ENCODE results near the gene HCN3.
A peak's percentile ranks its signal among the peaks of the same experiment; 100 is the strongest.
"Not testable (repeated sequence)": the region's sequence is repeated elsewhere in the genome, so short reads cannot be mapped to it uniquely, and the experiment has no call there.

The HCN3 gene

GRCh38 chr1:155309423-155310021 is 32.3 kb downstream of the HCN3 start:
- DNase-seq (ENCODE audit: low read depth in 3 of 3), result no peak

DNA sequence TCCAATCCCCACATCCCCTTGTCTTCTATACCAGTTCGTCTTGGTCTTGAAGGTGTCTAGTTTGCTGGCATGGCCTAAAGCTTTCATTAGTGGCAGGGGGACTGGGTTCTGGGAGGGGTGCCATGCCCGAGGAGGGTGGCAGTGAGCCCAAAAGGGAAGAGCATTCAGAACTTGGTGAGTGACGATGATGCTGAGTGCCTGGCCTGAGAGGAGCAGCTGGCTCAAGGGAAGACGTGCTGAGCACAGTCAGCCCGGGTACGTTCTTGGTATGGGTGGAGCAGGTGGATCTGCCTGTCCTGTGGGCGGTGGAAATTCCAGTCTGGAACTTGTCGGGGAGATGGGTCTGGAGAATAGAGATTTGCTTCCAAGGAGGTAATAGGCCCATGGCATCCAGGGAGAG is 36.0 kb downstream of the HCN3 start:
- DNase-seq (ENCODE audit: low read depth in 3 of 3), result no peak

DNA sequence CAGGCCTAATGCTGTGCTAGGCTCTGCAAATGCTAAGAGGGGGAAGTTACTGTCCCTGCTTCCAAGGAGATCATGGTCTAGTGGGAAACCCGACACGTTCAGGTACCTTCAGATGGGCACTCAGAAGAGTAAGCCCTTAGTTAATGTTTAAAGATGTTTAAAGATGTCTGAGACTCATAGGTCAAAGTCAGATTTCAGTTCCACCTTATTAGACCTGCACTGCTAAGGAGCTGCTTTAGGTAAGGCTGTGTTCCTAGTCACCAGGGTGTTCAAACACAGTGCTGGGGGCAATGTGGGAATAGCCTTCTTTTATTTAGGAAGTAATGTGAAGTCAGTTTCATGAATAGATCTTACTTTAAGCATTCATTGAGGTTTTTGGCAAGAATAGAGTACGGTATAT is 39.7 kb downstream of the HCN3 start:
- no peak for DNase-seq (ENCODE audit: low read depth in 3 of 3)

DNA sequence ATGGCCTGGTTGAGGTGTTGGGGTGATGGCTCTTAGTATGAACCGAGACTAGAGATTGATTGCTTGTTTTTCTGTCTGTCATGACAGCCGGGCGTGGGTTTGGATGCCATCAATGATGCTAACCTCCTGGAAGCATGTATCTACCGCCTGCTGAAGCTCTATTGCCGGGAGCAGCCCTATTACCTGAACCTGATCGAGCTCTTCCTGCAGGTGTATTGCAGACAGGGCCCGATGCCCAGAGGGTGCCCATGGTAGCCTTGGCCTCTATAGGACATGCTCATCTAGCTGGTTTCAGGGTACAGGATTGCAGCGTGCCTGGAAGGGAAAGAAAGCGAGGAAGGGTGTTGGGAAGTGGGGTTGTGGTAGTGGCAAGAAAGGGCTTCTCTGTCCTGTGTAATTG is 40.8 kb downstream of the HCN3 start:
- no peak for DNase-seq (ENCODE audit: low read depth in 3 of 3)

DNA sequence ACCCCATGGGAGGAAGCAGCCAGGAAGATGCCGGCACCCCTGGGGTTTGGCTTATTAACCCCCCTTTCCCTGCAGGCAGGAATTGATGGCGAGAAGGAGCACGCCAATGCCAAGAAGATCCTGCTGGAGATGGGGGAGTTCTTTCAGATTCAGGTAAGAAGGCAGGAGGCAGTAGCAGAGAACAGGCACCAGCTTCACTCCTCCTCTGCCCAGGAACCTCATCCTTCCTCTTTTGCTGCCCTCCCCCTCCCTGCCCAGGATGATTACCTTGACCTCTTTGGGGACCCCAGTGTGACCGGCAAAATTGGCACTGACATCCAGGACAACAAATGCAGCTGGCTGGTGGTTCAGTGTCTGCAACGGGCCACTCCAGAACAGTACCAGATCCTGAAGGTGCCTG is 42.3 kb downstream of the HCN3 start:
- no peak for DNase-seq (ENCODE audit: low read depth in 3 of 3)

- DNase-seq (ENCODE audit: low read depth in 3 of 3), result no peak
These were observed 43.0 kb downstream of the HCN3 start for GRCh38 chr1:155320252-155320651.

DNA sequence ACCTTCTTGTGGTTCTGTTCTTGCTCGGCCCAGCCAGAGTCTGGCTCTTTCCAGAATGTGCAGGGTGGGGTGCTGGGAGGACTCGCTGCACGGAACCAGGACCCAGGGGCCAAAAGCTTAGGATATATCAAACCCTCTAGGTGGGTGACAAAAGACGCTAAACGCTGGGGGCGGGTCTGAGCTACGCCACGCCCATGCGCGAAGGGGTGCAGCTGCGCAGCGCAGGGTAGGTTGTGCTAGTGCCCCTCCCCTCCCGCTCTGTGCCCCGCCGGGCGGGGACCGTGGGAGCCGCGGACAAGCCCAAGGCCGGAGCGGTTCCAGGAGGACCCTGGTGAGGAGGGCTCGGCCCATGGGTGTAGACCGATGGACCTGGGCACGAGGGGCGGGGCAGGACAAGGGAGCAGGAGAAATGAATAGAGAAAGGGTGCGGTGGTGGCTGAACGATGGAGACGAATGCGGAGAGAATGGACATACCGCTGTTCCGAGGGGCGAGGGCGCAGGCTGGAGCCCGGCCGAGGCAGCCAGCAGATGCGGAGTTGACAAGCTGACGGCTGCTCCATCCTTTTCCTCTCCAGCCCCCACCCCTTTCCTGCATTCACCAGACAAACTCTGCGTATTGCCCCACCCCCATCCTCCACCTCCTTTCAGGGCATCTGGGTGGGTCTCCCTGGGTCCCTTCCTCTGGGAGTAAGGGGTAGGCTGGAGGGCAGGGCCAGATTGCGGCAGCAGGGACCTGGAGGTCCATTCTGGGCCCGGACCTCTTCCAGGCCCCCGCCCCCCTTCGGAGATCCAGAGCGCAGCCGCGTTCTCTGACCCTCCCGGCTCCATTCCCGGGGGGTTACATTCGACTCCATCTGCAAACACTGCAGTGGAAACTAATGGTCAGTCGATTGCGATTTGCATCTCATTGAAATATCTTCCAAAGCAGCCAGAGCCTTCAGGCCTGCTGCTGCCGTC is 43.7 kb downstream of the HCN3 start, which contains the start of gene RUSC1:
Gene RUSC1, plus strand, starts transcription at position 234 of the 957 bp plus-strand sequence. CDS start 880 bp downstream, outside the sequence.
- DNase-seq (ENCODE audit: low read depth in 3 of 3), result peak in 2 of 3 donors; percentile 54 to 69

DNA sequence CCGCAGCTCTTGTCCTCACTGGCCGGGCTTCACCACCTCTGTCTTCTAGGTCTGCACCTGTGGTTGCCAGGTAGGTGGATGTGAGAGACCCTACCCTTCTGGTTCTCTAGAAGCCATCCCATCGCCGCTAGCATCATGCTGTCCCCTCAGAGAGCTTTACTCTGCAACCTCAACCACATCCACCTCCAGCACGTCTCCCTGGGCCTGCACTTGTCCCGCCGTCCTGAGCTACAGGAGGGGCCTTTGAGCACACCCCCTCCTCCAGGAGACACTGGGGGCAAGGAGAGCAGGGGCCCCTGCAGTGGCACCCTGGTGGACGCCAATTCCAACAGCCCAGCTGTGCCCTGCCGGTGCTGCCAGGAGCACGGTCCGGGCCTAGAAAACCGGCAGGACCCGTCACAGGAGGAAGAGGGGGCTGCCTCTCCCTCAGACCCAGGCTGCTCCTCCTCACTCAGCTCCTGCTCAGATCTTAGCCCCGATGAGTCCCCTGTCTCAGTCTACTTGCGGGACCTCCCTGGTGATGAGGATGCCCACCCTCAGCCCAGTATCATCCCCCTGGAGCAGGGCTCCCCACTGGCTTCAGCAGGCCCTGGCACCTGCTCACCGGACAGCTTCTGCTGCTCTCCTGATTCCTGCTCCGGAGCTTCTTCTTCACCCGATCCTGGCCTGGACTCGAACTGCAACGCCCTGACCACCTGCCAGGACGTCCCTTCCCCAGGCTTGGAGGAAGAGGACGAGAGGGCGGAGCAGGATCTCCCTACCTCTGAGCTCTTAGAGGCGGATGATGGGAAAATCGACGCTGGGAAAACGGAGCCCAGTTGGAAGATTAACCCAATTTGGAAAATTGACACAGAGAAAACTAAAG is 44.6 kb downstream of the HCN3 start:
- DNase-seq (ENCODE audit: low read depth in 3 of 3), result no peak

DNA sequence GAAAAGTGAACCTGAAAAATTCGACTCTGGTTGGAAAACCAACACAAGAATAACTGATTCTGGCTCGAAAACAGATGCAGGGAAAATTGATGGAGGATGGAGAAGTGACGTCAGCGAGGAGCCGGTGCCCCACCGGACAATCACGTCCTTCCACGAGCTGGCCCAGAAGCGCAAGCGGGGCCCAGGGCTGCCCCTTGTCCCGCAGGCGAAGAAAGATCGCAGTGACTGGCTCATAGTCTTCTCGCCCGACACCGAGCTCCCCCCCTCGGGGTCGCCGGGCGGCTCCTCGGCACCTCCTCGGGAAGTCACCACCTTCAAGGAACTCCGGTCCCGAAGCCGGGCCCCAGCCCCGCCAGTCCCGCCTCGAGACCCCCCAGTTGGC is 45.3 kb downstream of the HCN3 start:
- no peak for DNase-seq (ENCODE audit: low read depth in 3 of 3)

DNA sequence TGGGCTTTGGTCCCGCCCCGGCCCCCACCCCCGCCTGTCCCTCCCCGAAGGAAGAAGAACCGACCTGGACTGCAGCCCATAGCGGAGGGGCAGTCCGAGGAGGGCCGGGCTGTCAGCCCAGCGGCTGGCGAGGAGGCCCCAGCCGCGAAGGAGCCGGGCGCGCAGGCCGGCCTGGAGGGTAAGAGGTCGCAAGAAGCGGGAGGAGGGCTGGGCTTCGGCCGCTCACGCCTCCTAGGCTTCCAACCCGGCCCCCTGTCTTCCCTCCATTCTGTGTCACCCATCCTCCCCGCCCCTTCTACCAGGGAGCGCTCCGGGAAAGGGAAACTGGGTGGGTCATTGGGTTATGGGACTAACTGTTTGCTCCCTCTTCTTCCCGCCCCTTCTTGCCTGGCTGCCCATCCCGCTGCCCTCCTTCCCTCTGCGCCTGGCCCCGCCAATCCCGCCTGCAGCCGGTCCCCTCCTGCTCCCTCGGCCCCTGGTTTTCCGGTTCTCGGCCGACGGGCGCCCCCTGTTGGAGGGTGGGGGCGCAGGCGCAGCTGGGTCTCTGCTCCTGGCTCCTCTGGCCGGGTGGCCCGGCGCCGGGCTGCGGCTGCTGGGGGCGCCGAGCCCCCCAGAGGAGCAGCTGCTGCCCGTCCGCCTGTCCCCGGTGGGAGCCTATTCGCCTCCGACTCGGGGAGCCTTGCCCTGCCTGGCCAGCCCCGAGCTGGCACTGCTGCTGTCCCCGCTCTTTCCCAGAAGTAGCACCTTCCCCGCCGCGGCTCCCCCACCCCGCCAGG is 45.9 kb downstream of the HCN3 start:
- DNase-seq (ENCODE audit: low read depth in 3 of 3), result peak; percentile 71 to 85 (median 83)

GRCh38 chr1:155323729-155324036 is 46.4 kb downstream of the HCN3 start:
- DNase-seq (ENCODE audit: low read depth in 3 of 3), result peak; percentile 66 to 78 (median 76)

GRCh38 chr1:155324037-155324716 is 46.9 kb downstream of the HCN3 start:
- peak; percentile 88 to 96 (median 89) for DNase-seq (ENCODE audit: low read depth in 3 of 3)

GRCh38 chr1:155324717-155325602 is 47.7 kb downstream of the HCN3 start:
- DNase-seq (ENCODE audit: low read depth in 3 of 3), result no peak

DNA sequence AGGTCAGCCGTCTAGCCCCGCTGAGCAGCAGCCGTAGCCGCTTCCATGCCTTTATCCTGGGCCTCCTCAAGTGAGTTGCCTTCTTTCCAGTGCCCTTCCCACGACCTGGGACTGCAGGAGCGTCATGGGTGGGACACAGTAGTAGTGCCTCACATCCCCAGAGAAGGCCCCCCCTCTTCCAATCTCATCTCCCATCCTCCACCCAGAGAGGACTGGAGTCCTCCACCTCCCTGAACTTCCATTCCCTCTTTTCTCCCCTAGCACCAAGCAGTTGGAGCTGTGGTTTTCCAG is 48.3 kb downstream of the HCN3 start:
- no peak for DNase-seq (ENCODE audit: low read depth in 3 of 3)

- no peak for DNase-seq (ENCODE audit: low read depth in 3 of 3)
These were observed 48.8 kb downstream of the HCN3 start for GRCh38 chr1:155326020-155326526.

- DNase-seq (ENCODE audit: low read depth in 3 of 3), result no peak
These were observed 49.4 kb downstream of the HCN3 start for GRCh38 chr1:155326631-155327037.

DNA sequence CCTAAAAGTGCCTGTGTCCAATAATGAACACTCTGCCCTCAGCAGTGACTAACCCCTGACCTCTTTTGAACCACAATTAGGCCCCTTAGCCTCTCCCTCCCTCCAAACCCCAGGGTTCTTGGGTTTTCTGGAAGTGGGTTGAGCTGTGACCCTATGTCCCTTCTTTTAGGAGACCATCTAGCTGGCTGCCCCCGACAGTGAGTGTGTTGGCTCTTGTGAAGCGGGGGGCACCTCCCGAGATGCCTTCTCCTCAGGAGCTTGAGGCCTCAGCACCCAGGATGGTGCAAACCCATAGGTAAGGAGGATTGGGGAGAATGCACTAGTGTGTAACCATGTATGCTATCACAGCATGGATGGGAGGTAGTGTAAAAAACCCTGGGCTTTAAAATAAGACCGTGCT is 50.7 kb downstream of the HCN3 start:
- DNase-seq (ENCODE audit: low read depth in 3 of 3), result no peak

DNA sequence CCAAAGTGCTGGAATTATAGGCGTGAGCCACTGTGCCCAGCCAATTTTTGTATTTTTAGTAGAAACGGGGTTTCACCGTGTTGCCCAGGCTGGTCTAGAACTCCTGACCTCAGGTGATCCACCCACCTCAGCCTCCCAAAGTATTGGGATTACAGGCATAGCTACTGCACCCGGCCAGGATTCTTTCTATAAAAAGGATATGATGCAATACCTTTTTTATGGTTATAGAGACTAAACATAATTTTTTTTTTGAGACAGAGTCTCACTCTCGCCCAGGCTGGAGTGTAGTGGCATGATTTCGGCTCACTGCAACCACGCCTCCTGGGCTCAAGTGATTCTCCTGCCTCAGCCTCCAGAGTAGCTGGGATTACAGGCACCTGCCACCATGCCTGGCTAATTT is 51.6 kb downstream of the HCN3 start:
- not testable (repeated sequence) for DNase-seq (ENCODE audit: low read depth in 3 of 3)

DNA sequence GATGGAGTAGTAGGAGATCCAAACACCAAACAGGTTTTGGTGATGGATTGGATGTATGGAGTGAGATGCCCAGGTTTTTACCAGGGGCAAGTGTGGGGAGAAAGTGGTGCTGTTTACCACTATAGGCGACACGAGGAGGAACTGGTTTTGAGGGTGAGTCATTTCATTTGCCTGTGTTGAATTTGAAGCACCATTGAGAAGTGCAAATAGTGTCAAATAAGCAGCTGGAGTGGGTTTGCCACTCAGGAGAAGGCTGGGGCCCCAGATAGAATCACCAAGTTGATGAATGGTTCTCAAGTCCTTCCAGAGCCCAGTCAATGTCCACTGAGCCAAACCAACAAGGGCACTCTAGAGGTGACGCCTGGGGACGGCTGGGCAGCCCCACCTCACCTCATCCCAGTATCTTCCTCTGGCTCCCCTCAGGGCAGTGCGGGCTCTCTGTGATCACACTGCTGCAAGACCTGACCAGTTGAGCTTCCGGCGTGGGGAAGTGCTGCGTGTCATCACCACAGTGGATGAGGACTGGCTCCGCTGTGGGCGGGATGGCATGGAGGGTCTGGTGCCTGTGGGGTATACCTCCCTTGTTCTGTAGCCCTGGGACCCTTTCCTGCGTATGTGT is 52.8 kb downstream of the HCN3 start:
- no peak for DNase-seq (ENCODE audit: low read depth in 3 of 3)
